GM12874 (cell line): ENCODE data around the gene CBFA2T2.

Source experiments
- TF ChIP-seq, protein P1 (sequence below): IDR thresholded peaks from 2 replicates; pipeline ENCODE4 v1.5.1; 2011; ENCODE audit warnings: low read depth, mild to moderate bottlenecking, control low read depth, low read length, moderate library complexity; ENCODE audit not compliant: insufficient read depth

The CBFA2T2 gene

DNA sequence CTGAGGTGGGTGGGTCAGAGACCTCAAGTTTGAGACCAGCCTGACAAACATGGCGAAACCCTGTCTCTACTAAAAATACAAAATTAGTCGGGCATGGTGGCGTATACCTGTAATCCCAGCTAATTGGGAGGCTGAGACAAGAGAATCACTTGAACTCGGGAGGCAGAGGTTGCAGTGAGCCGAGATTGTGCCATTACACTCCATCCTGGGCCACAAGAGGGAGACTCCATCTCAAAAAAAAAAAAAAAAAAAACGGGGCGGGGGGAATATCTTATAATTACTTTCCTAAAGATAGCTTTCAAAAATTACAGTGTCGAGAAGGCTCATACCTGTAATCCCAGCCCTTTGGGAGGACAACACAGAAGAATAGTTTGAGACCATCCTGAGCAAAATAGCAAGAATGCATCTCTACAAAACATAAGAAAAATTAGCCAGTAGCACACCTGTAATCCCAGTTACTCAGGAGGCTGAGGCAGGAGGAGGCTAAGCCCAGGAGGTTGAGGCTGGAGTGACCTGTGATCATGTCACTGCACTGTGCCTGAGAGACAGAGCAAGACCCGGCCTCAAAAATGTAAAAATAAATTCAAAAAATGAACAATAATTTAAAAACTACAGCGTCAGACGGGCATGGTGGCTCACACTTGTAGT lies 25.8 kb downstream of the CBFA2T2 start:
- TF ChIP-seq, protein P1, sequence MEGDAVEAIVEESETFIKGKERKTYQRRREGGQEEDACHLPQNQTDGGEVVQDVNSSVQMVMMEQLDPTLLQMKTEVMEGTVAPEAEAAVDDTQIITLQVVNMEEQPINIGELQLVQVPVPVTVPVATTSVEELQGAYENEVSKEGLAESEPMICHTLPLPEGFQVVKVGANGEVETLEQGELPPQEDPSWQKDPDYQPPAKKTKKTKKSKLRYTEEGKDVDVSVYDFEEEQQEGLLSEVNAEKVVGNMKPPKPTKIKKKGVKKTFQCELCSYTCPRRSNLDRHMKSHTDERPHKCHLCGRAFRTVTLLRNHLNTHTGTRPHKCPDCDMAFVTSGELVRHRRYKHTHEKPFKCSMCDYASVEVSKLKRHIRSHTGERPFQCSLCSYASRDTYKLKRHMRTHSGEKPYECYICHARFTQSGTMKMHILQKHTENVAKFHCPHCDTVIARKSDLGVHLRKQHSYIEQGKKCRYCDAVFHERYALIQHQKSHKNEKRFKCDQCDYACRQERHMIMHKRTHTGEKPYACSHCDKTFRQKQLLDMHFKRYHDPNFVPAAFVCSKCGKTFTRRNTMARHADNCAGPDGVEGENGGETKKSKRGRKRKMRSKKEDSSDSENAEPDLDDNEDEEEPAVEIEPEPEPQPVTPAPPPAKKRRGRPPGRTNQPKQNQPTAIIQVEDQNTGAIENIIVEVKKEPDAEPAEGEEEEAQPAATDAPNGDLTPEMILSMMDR: peak; percentile 5; the same call in 1 of the 2 replicates

DNA sequence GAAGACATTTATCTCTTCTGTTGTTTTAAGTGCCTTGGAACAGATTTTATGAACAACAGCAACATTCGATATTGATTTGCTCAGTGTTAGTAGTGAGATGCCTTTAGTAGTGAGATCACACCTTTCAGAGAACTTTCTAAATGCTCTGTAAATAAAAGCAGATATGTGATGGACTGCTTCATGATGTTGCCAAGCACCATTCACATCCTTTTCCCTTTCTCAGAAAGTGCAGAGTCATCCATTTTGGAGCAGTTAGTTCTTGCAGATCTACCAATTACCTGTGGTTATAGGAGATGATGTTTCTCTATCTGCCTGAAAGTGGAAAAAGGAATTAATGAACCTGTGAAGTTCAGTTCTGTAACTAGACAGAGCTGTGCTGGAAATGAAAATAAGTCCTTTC lies 27.0 kb downstream of the CBFA2T2 start:
- TF ChIP-seq, protein P1: no peak

DNA sequence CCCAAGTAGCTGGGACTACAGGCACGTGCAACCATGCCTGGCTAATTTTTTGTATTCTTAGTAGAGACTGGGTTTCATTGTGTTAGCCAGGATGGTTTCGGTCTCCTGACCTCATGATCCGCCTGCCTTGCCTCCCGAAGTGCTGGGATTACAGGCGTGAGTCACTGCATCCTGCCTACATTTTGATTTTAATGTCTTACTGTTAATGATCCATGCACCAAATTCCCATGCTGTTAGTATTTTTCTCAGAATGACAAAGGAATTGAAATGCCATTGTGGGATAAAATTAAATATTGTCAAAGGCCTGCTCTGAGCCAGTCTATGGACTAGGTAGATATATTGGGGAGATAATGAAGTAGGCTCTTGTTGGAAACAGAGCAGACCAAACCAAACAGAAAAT lies 28.2 kb downstream of the CBFA2T2 start:
- TF ChIP-seq, protein P1: no peak

DNA sequence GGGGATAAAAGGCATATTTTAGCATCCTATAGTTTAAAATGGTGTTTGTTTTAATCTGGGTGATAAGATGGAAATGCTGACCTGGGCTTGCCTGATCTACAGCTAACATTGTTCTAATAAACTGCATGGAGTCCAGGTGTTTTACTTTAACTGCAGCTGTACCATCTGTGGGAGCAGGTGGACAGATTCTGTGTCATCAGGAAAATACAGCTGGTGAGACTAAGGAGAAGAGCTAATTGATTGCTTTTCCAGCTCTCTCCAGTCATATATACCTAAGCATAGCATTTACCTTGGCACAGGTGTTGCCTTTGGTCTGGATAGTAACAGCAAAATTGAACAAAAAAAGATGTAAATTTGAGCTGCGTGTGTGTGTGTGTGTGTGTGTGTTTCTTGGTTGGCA lies 31.6 kb downstream of the CBFA2T2 start:
- TF ChIP-seq, protein P1: no peak

DNA sequence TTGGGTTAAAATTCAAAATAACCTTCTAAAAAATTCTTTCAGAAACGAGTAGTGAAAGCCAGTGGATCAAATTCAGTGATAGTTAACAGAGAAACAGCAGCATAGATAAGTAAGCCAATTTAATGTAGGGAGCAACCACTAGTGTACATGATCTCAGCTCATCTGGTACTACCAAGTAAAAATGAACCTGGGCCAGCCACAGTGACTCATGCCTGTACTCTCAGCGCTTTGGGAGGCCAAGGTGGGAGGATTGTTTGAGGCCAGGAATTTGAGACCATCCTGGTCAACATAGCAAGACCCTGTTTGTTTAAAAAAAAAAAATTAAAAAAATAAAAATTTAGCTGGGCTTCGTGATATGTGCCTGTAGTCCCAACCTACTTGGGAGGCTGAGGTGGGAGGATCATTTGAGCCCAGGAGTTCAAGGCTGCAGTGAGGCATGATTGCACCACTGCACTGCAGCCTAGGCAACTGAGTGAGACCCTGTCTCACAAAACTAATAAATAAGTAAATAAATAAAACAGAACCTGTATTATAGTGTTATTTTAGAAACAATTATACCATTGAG lies 32.4 kb downstream of the CBFA2T2 start:
- TF ChIP-seq, protein P1: no peak

DNA sequence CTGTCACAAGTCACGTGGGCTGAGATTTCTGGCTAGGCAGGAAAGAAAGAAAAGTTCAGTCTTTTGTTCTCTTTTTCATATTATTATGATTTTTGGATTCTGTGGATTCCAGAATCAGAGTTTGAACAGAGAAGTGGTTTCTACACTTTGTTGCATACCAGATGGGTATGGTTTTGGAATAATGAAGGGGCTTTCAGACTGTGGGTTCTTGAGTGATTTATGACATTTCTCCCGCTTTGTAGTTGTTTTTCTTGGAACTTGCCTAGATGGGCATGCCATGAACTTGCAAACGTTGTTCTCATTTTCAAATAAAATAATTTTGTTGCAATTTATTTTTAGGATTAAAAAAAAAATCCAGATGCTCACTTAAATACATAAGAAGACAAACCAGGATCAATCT lies 34.4 kb downstream of the CBFA2T2 start:
- TF ChIP-seq, protein P1: no peak

DNA sequence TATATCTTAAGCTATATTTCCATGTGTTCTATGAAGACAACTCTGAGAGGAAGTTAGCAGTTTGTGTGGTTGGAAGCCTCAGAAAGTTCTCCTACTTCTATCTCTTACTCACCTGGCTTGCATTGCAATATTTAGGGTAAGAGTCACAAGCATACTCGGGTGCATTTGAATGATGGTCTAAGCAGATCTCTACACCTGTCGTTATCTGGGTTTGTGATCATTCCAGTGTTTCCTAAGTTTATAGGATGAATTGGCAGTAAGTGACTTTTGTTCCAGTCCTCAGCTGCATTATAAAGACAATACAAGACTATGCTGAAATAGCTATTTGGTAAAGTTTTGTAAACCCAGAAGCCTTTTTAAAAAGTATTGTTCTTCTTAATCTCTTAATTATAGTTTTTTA lies 36.9 kb downstream of the CBFA2T2 start:
- TF ChIP-seq, protein P1: no peak
